Measurements from ENCODE around the gene APLN. TPM values are rescaled to one million over a fixed set of nuclear protein-coding genes. Genes with fewer than 3 reads are reported as not detected.

APLN gene
- total RNA-seq, 1 donor from 2014 or later, result 0.07 TPM

DNA sequence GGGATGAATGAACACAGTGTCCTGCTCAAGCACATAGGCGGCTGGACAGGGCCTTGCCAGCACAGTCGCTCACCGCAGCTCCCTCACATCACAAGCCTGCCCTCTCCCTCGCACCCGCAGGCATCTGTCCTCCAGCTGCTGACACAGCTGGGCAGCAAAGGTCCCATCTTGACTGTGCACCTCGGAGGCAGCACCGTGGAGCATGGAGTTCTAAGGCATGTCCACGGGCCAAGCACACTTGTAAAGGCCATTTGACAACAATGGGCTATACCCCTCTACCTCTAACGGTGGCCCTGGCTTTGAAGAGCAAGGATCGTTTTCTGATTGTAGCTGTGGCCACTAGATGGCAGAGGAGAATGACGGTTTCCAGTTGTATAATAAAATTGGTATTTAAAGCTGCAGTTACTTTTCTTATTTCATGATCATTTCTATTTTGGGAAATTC, 53.8 kb downstream of the APLN start:
- intact Hi-C loops (cut with micrococcal nuclease), result loop anchor here (5.0 to 10.0 kb wide), 3 partner anchors 424 to 1301 kb away; partner anchors contain the start of gene ENOX2

DNA sequence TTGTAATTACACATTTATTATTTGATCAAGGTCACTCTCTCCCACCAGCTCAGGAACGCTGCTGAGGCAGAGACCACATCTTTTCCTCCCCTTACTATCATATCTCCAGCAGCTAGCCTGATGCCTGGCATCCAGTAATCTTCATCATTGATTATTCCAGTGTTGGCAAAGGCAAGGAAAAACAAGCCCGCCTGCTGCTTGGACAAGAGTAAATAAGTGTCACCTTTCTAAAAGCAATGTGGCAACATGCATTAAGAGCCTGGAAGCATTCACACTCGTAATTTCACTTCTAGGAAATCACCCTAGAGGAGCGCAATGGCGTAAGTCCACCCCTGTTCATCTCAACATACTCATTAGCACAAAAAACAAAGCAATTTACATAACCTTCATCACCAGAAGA, 54.8 kb downstream of the APLN start:
- intact Hi-C loops (cut with micrococcal nuclease), result loop anchor here (5.0 to 10.0 kb wide), 3 partner anchors 425 to 1302 kb away; partner anchors contain the start of gene ENOX2

DNA sequence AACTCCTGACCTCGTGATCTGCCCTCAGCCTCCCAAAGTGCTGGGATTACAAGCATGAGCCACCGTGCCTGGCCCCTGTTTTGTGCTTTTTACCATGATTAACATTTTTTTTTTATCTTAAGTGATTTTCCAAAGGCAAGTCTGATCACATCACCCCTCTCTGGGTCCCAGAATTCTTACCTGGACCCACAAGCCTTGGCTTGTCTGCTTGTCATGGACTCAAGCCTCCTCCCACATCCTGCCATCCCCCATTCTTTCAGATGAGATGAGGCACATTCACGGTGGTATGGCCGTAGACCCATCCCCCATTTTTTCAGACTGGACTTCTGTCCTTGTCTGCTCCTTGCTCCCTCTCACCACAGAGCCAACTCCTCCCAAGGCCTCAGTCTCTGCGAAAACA, 55.3 kb downstream of the APLN start:
- intact Hi-C loops (cut with micrococcal nuclease), result no loop called here

DNA sequence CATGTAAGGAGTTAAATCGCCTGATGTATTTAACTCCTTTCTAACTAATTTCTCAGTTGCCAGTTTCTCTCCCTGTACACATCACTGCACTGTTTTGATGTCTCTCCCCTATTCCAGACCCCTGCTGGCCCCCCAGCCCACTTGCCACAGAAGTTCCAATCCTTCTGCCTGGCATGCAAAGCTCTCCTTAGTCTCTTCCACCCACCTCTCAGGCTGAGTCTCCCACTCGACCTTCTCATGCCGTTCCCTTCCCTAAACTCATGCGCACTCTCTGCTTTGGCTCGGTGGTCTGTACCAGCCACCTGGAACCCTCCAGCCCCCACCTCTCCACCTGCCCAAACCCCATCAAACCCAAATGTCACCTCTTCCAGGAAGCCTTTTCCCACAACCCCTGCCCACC, 56.9 kb downstream of the APLN start:
- intact Hi-C loops (cut with micrococcal nuclease), result no loop called here

DNA sequence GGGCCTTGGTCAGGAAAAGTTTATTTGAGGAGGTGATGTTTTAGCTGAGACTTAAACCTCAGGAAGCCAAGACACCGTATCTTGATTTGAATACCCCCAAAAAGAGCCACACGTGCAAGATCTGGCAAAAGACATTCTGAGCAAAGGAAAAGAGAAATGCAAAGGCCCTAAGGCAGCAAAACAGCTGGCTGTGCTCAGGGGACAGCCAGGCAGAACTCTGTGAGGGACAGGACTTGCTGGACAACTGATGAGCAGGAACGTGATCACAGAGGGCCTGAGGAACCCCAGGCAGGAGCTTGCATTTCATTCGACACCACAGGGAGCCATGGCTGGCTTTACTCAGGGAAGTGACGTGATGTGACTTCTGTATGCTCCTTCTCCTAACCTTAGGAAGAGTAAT, 58.7 kb downstream of the APLN start:
- intact Hi-C loops (cut with micrococcal nuclease), result no loop called here

Other genes starting within 250 kb of the APLN start
- gene SMARCA1, start 131.5 kb downstream of the APLN start, total RNA-seq, result not detected in 2 replicates
- 3.2 and 3.4 TPM in 2 replicates for gene OCRL, start 114.7 kb downstream of the APLN start, total RNA-seq
- 0.48 and 0.82 TPM in 2 replicates for gene XPNPEP2, start 84.0 kb upstream of the APLN start, total RNA-seq
- gene SASH3, start 125.0 kb upstream of the APLN start, total RNA-seq, result 199 and 210 TPM in 2 replicates
- gene ZDHHC9, start 188.9 kb upstream of the APLN start, total RNA-seq, result 5.0 and 6.0 TPM in 2 replicates